ENCODE measurements around the gene GPR55. TPM values are rescaled to one million over a fixed set of nuclear protein-coding genes. Genes with fewer than 3 reads are reported as not detected.

The GPR55 gene
- total and polyA plus RNA-seq, 8 donors, result 0.13 to 0.37 (median 0.19) TPM; not detected in 5

DNA sequence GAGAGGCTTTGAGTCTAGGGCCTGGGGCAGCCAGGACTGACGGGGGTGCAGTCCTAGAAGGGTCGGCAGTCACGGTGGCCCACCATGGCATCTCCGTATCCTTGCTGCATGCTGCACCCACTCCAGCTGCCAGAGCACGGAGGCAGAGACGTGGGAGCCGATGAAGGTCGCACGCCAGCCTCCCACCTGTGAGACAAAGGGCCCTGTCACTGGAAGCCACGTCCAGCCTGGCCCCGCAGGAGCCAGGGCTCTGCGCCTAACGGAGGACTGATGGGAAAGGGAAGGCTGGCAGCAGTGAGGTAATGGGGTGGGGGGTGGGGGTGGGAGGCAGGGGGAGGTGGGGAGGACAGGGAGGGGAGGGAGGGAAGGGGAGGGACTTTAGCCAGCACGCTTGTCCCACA, 38.4 kb downstream of the GPR55 start:
- TF ChIP-seq, protein P1, sequence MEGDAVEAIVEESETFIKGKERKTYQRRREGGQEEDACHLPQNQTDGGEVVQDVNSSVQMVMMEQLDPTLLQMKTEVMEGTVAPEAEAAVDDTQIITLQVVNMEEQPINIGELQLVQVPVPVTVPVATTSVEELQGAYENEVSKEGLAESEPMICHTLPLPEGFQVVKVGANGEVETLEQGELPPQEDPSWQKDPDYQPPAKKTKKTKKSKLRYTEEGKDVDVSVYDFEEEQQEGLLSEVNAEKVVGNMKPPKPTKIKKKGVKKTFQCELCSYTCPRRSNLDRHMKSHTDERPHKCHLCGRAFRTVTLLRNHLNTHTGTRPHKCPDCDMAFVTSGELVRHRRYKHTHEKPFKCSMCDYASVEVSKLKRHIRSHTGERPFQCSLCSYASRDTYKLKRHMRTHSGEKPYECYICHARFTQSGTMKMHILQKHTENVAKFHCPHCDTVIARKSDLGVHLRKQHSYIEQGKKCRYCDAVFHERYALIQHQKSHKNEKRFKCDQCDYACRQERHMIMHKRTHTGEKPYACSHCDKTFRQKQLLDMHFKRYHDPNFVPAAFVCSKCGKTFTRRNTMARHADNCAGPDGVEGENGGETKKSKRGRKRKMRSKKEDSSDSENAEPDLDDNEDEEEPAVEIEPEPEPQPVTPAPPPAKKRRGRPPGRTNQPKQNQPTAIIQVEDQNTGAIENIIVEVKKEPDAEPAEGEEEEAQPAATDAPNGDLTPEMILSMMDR (IDR thresholded peaks at IDR 0.05), result no peak
- TF ChIP-seq POLR2A (IDR thresholded peaks at IDR 0.05), result no peak
- TF ChIP-seq EP300 (IDR thresholded peaks at IDR 0.05), result no peak
- no peak for TF ChIP-seq POLR2AphosphoS5 (IDR thresholded peaks at IDR 0.05)
- Histone ChIP-seq H3K4me3 (no peak overlapping the region), H3K27me3 (no peaks in the 10 kb centered on the region), H3K27ac (no peak overlapping the region), H3K9me3 (no peaks in the 10 kb centered on the region), H3K4me1 (no peaks in the 10 kb centered on the region), H3K36me3 (no peaks in the 10 kb centered on the region)
- intact Hi-C loops (cut with DNase I; ENCODE audit: low total_unique reads), result no loop called here
- 71 to 94% (median 73%) methylated on average over 3 to 14 of the region's 14 CpGs for WGBS, 5 donors
- no peak for DNase-seq

GRCh38 chr2:230886206-230886605, 38.8 kb downstream of the GPR55 start:
- DNase-seq, result no peak
- H3K4me1 ChIP-seq, result no peaks in the 10 kb centered on the region
- no peak overlapping the region for H3K4me3 ChIP-seq
- H3K36me3 ChIP-seq, result no peaks in the 10 kb centered on the region
- H3K27me3 ChIP-seq, result no peaks in the 10 kb centered on the region
- 54 to 84% (median 75%) methylated on average over 1 to 5 of the region's 5 CpGs for WGBS, 5 donors
- TF ChIP-seq, protein P1 (IDR thresholded peaks at IDR 0.05), result no peak
- TF ChIP-seq EP300 (IDR thresholded peaks at IDR 0.05) (no peak), POLR2A (IDR thresholded peaks at IDR 0.05) (no peak)
- no peaks in the 10 kb centered on the region for H3K9me3 ChIP-seq
- no peak overlapping the region for H3K27ac ChIP-seq
- intact Hi-C loops (cut with DNase I; ENCODE audit: low total_unique reads), result no loop called here

DNA sequence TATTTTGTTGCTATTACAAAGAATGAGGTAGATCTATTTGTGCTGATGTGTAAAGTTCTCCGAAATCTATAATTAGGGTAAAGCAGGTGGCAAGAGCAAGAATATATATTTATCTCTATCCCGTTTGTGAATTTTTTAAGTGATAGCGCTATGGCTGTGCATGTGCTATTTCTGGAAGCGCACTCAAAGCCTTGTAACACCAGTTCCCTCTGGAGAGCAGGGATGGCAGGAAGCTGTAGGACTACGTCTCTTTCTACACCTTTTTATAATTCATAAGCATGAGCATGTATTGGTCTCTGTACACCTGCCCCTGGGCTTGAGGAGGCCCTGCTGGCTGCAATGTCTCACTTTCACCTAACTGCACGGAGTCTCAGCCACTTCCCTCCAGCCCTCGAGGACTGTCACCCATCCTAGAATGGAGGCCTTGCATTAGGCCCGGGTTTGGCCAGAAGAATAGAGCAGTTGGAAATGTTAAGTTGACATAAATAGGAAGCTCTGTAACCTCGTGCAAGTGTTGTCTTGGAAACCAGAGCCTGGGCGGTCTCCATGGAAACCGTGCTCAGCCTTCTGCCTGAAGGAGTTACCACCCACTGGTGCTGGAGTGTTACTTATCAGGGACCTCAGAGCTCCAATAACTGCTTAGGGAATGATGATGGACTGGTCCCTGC, 39.4 kb downstream of the GPR55 start:
- Histone ChIP-seq H3K36me3 (no peaks in the 10 kb centered on the region), H3K27ac (no peak overlapping the region), H3K27me3 (no peaks in the 10 kb centered on the region), H3K4me3 (no peak overlapping the region), H3K9me3 (no peaks in the 10 kb centered on the region), H3K4me1 (no peaks in the 10 kb centered on the region)
- intact Hi-C loops (cut with DNase I; ENCODE audit: low total_unique reads), result no loop called here
- DNase-seq, result peak in 1 of 2 donors; percentile 88
- WGBS, 5 donors, result 51 to 65% (median 59%) methylated on average over 11 of the region's 11 CpGs
- TF ChIP-seq, protein P1 (IDR thresholded peaks at IDR 0.05), result no peak
- TF ChIP-seq EP300 (IDR thresholded peaks at IDR 0.05) (no peak), POLR2AphosphoS5 (IDR thresholded peaks at IDR 0.05) (no peak), POLR2A (IDR thresholded peaks at IDR 0.05) (no peak)

DNA sequence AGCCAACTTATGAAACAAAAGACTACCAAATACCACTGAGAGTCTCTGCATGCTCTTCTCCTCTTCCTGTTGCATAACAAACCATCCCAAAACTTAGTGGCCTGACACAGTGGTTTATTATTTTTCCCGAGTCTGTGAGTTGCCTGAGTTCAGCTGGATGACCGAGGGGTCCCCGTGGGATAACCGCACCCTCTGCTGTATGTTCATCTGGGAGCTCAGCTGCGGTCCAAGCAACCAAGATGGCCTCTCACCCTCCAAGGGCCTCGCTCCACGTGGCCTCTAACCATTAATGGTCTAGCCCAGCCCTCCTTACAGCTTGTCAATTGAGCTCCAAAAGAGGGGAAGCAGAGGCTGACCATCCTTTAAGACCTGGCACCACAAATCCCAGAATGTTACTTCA, 43.2 kb downstream of the GPR55 start:
- Histone ChIP-seq H3K4me1 (no peaks in the 10 kb centered on the region), H3K9me3 (no peaks in the 10 kb centered on the region), H3K27ac (no peak overlapping the region), H3K27me3 (no peaks in the 10 kb centered on the region), H3K4me3 (no peak overlapping the region), H3K36me3 (peaks cover 14 to 36% (median 28%) of the 10 kb centered on the region in 4 donors)
- intact Hi-C loops (cut with DNase I; ENCODE audit: low total_unique reads), result no loop called here
- 76 to 91% (median 82%) methylated on average over 7 of the region's 7 CpGs for WGBS, 5 donors
- no peak for DNase-seq
- TF ChIP-seq EP300 (IDR thresholded peaks at IDR 0.05) (no peak), POLR2AphosphoS5 (IDR thresholded peaks at IDR 0.05) (no peak), POLR2A (IDR thresholded peaks at IDR 0.05) (no peak)
- TF ChIP-seq, protein P1 (IDR thresholded peaks at IDR 0.05), result no peak

Data from stomach (tissue), 9 donors.